Right lung (tissue), 5 donors: ENCODE results near the gene POR. TPM values are rescaled to one million over a fixed set of nuclear protein-coding genes. Genes with fewer than 3 reads are reported as not detected.
A peak's percentile ranks its signal among the peaks of the same experiment; 100 is the strongest.
"Not testable (repeated sequence)": the region's sequence is repeated elsewhere in the genome, so short reads cannot be mapped to it uniquely, and the experiment has no call there.

ENCODE experiments used
- DNase-seq, 2 donors: peaks; one replicate each; pipeline ENCODE4 v3.0.0-alpha.2; 2013
- polyA plus RNA-seq, 5 donors: library from polyadenylated mRNA; unstranded; fragments of 120-200 nt; gene quantifications; one replicate each; pipeline versions ENCODE4 v1.2.1 to v1.2.3, GENCODE V29; 2013; ENCODE audit warnings: inconsistent platforms in 1 of 5, low replicate concordance in 1 of 5; ENCODE audit not compliant: insufficient read length in 5 of 5, insufficient read depth in 1 of 5

The POR gene
- polyA plus RNA-seq, 5 donors = 40.9 to 62.8 (median 48.1) TPM

DNA sequence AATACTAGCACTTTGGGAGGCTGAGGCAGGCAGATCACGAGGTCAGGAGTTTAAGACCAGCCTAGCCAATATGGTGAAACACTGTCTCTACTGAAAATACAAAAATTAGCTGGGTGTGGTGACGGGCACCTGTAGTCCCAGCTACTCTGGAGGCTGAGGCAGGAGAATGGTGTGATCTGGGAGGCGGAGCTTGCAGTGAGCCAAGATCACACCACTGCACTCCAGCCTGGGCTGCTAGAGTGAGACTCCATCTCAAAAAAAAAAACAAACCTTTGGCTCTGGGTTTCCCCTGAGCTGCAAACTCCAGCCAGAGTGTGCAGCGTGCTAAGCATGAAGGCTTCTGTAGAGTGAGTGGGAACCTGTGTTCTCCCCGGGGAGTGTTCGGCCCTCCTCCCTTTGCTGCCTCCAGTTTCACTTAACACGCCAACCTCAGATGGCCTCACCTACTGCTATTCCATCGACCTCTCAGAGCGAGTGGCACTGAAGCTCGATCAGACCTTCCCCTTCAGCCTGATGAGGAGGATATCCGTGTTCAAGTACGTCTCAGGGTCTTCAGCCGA is 31.6 kb upstream of the POR start:
- DNase-seq = not testable (repeated sequence)

DNA sequence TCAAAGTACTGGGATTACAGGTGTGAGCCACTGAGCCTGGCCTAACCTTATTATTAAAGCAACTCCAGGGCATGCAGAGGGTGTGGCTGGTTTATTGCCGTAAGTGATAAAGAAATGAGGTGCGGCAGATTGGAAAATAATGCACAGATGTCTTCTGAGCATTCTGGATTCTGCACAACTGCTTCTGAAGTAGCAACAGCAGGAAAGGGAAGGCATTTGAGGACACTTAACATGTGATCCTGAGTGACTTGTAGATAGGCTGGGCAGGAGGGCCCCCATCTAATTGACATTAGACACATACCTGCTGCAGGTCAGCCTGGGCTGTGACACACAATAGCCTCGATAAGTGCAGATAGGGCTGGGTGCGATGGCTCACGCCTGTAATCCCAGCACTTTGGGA is 30.5 kb upstream of the POR start:
- no peak for DNase-seq

- no peak for DNase-seq
Observed at GRCh38 chr7:75885036-75885435, 29.9 kb upstream of the POR start.

DNA sequence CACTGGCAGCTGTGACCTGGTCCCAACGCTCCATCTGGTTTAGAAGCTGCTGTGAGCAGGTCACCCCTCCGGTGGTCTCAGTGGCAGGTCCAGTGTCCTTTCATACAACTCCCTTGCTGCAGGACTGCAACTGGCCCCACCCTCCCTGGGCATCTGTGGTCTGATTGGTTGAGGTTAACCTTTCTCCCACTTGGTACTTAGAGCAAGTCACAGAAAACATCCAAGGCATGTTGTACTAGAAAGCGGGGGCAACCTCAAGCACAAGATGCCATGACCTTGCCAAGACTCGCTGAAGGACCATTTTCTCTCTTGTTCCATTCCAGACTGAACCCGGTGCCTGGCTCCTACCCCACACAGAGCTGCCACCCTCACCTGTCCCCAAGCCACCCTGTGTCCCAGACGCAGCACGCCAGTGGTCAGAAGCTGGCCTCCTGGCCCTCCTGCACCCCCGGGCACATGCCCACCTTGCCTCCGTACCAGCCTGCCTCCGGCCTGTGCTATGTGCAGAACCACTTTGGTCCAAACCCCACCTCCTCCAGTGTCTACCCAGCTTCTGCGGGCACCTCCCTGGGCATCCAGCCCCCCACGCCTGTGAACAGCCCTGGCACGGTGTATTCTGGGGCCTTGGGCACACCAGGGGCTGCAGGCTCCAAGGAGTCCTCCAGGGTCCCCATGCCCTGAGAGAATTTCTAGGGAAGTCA is 27.1 kb upstream of the POR start:
- no peak for DNase-seq

DNA sequence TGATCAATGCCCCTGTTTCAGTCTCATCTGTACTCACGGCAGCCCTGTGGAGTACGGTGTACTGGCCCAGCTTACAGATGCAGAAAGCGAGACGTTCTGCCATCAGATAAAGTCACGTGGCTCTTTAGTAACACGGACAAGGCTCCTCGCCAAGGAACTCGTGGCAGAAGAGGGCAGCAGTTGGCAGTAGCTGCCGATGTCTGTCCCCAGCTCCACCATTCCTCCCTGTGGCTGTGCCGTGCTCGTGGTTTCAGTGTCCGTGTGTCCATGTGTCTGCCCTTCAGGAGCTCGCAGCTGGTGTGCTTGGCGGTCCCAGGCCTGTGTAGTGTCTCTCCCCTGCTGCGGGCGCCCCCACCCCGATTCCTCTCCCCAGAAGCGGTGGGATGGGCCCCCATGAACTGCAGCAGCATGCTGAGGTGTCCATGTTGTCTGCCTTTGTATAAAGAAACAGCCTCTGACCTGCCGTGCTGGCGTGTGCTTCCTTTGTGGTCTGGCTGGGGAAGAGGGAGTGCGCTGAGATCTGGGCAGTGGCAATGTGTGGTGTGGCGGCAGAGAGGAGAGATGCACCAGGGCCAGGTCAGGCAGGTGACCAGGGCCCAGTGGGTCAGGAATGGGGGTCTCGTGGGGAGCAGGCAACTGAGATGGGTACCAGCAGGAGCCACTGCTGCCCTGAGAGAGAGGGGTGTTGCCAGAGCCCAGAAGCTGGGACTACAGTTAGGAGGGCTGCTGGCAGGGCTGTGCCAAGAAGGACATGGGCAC is 26.3 kb upstream of the POR start:
- no peak for DNase-seq

GRCh38 chr7:75889223-75889825 is 25.6 kb upstream of the POR start:
- no peak for DNase-seq

- no peak for DNase-seq
Observed at GRCh38 chr7:75889826-75890225, 25.1 kb upstream of the POR start.

DNA sequence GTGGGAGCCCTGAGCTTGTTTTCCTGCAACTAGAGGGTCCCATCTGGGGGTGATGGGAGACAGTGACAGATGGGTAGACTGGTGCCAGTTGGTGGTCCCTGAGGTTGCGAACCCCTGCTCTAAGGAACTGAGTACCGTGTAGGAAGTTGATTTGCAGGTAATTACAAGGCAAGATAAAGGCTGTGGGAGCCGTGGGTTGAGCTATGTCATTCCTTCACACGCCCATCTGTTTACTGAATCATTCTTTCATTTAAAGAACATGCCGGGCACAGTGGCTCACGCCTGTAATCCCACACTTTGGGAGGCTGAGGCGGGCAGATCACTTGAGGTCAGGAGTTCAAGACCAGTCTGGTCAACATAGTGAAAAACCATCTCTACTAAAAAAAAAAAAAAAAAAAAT is 23.7 kb upstream of the POR start:
- not testable (repeated sequence) for DNase-seq

GRCh38 chr7:75891815-75892411 is 23.0 kb upstream of the POR start:
- no peak for DNase-seq

DNA sequence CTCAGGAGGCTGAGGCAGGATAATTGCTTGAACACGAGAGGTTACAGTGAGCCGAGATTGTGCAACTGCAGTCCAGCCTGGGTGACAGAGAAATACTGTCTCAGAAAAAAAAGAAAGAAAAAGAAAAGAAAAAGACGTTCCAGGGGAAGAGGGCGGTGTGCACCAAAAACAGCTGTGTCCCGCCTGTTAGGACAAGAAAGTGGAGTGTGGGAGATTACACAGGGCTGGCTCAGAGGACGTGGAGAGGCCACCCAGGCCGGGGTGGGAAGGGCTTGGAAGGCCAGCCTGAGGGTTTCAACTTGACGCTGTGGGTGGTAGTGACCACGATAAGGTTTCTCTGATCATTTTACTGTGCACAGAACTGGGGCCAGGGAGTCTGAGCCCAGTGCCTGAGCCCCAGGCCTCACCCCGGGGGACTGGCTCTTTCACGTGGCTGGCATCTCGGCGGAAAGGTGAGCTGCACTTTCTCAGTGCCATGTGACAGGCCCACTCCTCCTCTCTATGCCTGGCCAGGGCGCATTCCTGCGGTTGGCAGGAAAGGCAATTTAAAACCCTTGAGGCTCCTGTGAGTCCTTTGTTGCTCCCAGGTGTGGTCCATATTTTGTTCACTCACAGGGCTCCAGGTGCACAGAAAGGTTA is 22.2 kb upstream of the POR start:
- peak; percentile 83 to 85 for DNase-seq

DNA sequence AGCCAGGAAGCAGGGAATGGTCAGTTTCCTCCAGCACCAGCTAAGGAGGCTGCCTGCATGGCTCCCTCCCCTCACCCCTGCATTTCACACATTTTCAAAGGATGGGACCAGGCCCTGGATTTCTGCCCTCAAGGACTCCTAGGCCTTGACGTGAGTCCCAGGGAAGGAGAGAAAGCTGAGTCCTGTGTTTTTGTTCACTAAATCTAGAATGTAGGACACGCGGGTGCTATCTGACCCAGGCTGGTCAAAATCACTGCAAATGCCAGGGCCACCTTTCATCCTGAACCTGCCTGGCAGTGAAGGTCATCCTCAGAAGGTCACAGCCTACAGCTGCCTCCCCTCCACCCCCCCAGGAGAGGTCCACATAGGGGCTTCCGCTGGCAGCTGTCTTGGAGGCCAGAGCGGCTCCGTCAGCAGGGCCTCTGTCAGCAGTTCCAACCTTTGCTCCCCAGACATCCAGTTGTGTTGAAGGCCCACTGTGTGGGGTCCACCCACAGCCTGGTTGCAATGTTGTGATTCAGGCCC is 18.1 kb upstream of the POR start:
- DNase-seq = no peak

GRCh38 chr7:75900617-75901315 is 14.2 kb upstream of the POR start:
- no peak for DNase-seq

DNA sequence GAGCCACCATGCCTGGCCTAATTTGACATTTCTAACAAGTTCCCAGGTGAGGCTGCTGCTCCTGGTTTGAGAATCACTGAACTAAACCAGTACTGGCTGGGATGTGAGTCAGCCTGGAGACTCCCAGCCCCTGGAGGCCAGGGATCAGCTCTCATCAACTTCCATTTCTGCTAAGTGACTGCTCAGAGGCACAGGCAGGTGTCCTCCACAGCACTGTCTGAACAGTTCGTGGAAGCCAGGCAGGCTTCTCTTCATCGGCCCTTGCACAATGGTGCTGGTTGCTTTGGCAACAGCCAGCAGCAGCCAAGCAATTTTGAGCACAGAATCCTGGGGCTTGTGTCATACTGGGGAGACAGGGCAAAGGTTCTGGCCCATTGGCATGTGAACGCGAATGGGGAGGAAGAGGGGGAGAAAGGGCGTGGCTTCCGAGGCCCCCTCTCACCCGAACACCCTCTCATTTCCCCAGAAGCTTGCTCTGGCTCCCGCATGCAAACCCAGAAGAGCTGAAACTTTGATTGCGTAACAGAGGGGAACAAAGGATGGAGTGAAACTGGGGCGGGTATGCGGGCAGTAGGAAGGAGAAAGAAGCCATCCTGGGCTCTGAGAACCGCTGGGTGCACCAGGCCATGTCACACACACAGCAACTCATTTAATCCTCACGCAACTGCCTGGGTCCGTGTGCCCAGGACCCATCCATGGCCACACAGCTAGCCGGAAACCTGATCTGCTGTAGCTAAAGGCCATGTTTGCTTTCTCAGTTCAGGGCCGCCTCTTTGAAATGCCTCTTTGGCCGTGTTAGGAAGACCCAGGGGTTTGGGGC is 9.0 kb upstream of the POR start:
- DNase-seq = peak; percentile 71 to 76

- DNase-seq = no peak
Observed at GRCh38 chr7:75906991-75907667, 7.8 kb upstream of the POR start.

DNA sequence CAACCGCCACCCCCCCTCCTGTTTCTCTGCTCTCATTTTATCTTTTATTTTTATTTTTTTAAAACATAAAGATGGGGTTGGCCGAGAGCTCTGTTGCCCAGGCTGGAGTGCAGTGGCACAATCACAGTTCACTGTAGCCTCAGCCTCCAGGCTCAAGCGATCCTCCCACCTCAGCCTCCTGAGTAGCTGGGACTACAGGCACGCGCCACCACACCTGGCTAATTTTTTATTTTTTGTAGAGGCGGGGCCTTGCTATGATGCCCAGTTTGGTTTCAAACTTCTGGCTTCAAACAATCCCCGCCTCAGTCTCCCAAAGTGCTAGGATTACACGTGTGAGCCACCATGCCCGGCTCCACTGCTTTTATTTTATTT is 7.3 kb upstream of the POR start:
- not testable (repeated sequence) for DNase-seq

DNA sequence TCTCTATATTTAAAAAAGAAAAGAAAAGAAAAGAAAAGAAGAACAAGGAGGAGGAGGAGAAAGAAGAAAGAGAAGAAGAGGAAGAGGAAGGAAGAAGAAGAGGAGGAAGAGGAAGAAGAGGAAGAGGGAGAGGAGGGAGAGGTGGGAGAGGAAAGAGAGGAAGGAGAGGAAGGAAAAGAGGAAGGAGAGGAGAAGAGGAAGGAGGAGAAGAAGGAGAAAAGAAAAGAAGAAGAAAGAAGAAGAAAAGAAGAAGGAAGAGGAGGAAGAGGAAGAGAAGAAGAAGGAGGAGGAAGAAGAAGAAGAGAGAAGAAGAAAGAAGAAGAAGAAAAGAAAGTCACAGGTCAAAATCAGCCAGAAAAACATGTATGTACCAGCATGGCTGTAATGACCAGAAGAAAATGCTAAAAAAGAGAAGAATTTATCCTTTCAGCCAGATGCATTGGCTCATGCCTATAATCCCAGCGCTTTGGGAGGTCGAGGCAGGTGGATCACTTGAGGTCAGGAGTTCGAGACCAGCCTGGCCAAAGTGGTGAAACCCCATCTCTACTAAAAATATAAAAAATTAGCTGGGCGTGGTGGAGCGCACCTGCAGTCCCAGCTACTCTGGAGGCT is 5.3 kb upstream of the POR start:
- DNase-seq = no peak

- not testable (repeated sequence) for DNase-seq
Observed at GRCh38 chr7:75911186-75911585, 3.8 kb upstream of the POR start.

GRCh38 chr7:75913437-75913836 is 1.5 kb upstream of the POR start:
- no peak for DNase-seq

DNA sequence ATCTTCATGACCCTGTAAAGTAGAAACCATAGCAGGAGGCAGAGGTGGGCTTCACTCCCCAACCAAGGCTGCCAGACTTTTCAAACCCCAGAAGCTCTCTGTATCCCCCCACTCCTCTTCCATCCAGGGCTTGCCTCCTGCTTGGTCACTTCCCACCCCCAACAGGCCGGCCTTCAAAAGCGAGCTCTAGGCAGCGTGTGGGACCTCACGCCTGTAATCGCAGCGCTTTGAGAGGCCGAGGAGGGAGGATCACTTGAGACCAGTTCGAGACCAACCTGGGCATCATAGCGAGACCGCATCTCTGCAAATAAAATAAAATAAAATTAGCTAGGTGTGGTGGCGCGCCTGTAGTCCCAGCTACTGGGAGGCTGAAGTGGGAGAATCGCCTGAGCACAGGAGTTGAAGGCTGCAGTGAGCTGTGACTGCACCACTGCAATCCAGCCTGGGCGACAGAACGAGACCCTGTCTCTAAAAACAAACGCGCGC is 743 bp upstream of the POR start:
- DNase-seq = no peak
